HL-60 (cell line): ENCODE data around the gene GLIPR1L1.

Experiments used
- DNase-seq, 2 experiments: peaks; one replicate each; pipeline ENCODE4 v3.0.0-alpha.2; 2010 to 2020; ENCODE audit warnings: low read depth in 1 of 2, low spot score in 1 of 2
- H3K27ac ChIP-seq: fragments of 250-450 bp; sonication (Bioruptor Pico); replicated peaks from 2 replicates; pipeline ENCODE4 v1.5.1; 2020; ENCODE audit warnings: mild to moderate bottlenecking, moderate library complexity
- H3K27me3 ChIP-seq: fragments of 250-450 bp; sonication (Bioruptor Pico); 2 replicates; pipeline ENCODE4 v1.5.1; 2021; ENCODE audit warnings: mild to moderate bottlenecking, moderate library complexity; ENCODE audit not compliant: insufficient read depth, poor library complexity, severe bottlenecking
- H3K4me3 ChIP-seq: replicated peaks from 2 replicates; pipeline ENCODE4 v1.5.1; 2011; ENCODE audit warnings: mild to moderate bottlenecking, control low read depth, low read length; ENCODE audit not compliant: insufficient read depth
- CTCF ChIP-seq: IDR thresholded peaks from one replicate; pipeline ENCODE4 v1.5.1; 2011; ENCODE audit warnings: low read length, control low read depth, inconsistent platforms; ENCODE audit not compliant: insufficient read depth
- GABPA ChIP-seq: IDR thresholded peaks from 2 replicates; pipeline ENCODE4 v1.6.1; 2012; ENCODE audit warnings: low read depth
- POLR2AphosphoS5 ChIP-seq: IDR thresholded peaks from 2 replicates; pipeline ENCODE4 v1.6.1; 2012; ENCODE audit warnings: low read depth
- SPI1 ChIP-seq: IDR thresholded peaks from 2 replicates; pipeline ENCODE4 v1.6.1; 2012; ENCODE audit warnings: low read depth, mild to moderate bottlenecking, borderline replicate concordance
- TF ChIP-seq, protein P1 (sequence below): IDR thresholded peaks from 2 replicates; pipeline ENCODE4 v1.6.1; 2012; ENCODE audit warnings: low read depth; ENCODE audit not compliant: insufficient replicate concordance

Gene GLIPR1L1

GRCh38 chr12:75305412-75306332 is 28.8 kb upstream of the GLIPR1L1 start:
- no peak for DNase-seq
- Histone ChIP-seq H3K4me3 (no peak overlapping the region), H3K27me3 (no peaks in the 10 kb centered on the region), H3K27ac (no peak overlapping the region)
- TF ChIP-seq, protein P1, sequence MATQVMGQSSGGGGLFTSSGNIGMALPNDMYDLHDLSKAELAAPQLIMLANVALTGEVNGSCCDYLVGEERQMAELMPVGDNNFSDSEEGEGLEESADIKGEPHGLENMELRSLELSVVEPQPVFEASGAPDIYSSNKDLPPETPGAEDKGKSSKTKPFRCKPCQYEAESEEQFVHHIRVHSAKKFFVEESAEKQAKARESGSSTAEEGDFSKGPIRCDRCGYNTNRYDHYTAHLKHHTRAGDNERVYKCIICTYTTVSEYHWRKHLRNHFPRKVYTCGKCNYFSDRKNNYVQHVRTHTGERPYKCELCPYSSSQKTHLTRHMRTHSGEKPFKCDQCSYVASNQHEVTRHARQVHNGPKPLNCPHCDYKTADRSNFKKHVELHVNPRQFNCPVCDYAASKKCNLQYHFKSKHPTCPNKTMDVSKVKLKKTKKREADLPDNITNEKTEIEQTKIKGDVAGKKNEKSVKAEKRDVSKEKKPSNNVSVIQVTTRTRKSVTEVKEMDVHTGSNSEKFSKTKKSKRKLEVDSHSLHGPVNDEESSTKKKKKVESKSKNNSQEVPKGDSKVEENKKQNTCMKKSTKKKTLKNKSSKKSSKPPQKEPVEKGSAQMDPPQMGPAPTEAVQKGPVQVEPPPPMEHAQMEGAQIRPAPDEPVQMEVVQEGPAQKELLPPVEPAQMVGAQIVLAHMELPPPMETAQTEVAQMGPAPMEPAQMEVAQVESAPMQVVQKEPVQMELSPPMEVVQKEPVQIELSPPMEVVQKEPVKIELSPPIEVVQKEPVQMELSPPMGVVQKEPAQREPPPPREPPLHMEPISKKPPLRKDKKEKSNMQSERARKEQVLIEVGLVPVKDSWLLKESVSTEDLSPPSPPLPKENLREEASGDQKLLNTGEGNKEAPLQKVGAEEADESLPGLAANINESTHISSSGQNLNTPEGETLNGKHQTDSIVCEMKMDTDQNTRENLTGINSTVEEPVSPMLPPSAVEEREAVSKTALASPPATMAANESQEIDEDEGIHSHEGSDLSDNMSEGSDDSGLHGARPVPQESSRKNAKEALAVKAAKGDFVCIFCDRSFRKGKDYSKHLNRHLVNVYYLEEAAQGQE: no peak
- no peak for TF ChIP-seq CTCF
- TF ChIP-seq POLR2AphosphoS5: no peak
- TF ChIP-seq GABPA: no peak
- TF ChIP-seq SPI1: no peak

DNA sequence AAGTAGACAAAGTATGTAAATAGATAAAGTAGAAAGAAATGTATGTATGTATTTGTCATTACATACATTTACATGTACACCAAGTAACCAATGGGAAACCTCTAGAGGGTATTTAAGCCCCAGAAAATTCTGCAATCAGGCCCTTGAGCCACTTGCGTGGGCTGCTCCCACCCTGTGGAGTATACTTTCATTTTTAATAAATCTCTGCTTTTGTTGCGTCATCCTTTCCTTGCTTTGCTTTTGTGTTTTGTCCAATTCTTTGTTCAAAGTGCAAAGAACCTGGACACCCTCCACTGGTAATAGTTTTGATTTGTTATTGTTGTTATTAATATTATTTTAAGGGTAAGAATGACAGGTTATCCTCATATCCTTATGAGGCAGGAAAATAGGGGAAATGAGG is 26.2 kb upstream of the GLIPR1L1 start:
- Histone ChIP-seq H3K27ac (no peak overlapping the region), H3K4me3 (no peak overlapping the region), H3K27me3 (no peaks in the 10 kb centered on the region)
- TF ChIP-seq SPI1 (no peak), GABPA (no peak), CTCF (no peak), POLR2AphosphoS5 (no peak)
- TF ChIP-seq, protein P1: no peak
- no peak for DNase-seq

- no peak overlapping the region for H3K4me3 ChIP-seq
- no peak for DNase-seq
- no peaks in the 10 kb centered on the region for H3K27me3 ChIP-seq
- TF ChIP-seq POLR2AphosphoS5: no peak
- TF ChIP-seq, protein P1: no peak
- no peak for TF ChIP-seq GABPA
- no peak for TF ChIP-seq CTCF
- no peak for TF ChIP-seq SPI1
- no peak overlapping the region for H3K27ac ChIP-seq
These were observed 23.1 kb upstream of the GLIPR1L1 start for GRCh38 chr12:75311369-75311768.
